GM12801 (cell line): ENCODE results near the gene ASTL.

Source experiments
- CTCF ChIP-seq: IDR thresholded peaks from one replicate; pipeline ENCODE4 v1.5.1; 2011; ENCODE audit warnings: control low read depth; ENCODE audit not compliant: insufficient read length; ENCODE audit errors: extremely low read depth

Gene ASTL

GRCh38 chr2:96088340-96089335, 49.7 kb downstream of the ASTL start:
- TF ChIP-seq CTCF, result no peak

GRCh38 chr2:96087130-96087529, 51.2 kb downstream of the ASTL start:
- TF ChIP-seq CTCF, result no peak

GRCh38 chr2:96085541-96086355, 52.6 kb downstream of the ASTL start:
- TF ChIP-seq CTCF, result no peak

- no peak for TF ChIP-seq CTCF
Observed at GRCh38 chr2:96083989-96084857, 54.1 kb downstream of the ASTL start.

DNA sequence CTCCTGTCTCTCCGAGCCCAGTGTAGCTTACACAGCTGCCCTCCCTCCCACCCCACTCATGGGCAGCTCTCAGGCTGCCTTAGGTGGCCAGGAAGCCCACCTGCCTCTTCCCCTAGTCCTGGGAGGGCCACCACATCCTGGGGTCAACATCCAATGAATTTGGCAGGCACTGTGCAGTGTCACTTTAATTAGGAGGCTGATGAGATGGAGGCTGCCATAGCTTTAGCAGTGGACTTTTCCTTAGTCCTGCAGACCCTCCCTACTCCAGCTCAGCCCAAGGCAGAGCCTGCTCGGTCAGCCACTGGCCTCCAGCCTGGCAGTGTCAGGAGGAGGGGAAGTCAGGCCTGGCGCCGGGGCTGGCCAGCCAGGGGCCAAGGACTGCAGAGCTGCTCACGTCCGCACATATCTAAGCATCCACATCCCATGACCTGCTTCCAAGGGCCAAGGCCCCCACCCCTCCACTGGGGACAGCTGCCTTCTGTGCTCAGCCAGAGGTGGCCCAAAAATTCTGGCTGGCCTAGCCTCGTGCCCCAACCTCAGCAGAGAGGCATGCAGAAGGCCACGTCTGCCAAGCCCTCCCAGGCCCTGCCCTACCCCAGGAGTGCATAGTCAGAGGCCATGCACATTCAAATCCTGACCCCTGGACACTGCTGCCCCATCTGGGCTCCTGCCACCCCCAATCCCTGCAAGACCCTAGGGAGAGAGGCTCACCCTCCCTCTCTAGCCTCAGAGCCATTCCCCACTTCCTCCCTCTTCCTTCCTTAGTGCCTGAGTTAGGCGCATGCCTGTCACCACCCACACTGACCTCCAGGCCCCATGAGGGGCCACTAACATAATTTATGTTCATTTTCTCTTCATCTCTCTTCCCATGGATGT, 55.0 kb downstream of the ASTL start:
- no peak for TF ChIP-seq CTCF

DNA sequence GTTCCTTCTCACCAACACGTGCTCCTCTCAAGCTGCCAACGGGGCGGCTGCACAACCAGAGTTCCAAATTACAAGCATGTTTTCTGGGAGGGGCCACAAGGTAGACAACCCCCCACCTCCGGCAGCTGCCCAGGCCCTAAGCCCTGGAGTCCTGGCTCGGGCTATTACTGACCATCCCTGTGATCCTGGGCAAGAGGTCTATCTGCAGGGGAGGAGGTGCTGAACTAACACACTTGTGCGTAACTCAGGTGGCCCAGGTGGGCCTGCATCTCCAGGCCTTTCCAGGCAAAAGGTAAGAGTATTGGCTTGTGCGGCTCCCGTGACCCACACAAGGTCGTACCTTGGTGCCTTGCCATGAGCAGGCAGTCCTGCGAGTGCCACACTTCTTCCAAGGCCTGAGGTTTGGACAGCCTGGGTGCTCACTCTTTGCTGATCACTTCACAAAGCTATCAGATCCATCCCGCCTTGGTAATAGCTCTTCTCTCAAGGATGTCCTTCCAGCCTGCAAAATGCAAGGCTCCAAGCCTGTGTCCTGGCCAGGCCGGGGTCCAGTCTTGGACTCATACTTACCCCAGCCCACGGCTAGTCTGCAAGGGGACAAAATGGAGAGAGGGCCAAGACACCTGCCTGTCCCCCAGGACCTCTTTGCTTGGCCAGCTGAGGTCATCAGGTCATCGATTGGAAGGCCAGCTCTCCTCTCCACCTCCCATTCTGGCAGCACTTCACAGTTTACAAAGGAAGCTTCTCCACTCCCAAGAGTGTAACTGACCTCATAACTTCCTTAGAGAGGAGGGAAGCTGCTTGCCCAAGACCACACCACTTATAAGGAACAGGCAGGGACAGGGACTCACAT, 55.9 kb downstream of the ASTL start:
- no peak for TF ChIP-seq CTCF
